Left colon (tissue), 2 donors: ENCODE results near the gene RNF167. TPM values are rescaled to one million over a fixed set of nuclear protein-coding genes. Genes with fewer than 3 reads are reported as not detected.

Source experiments
- ATAC-seq: fragments of 200-7000 bp; cut with Tn5 transposase; one replicate; pipeline ENCODE4 v1.9.1; 2020; ENCODE audit warnings: mild to moderate bottlenecking, moderate library complexity
- DNase-seq, 2 donors: peaks; one replicate each; pipeline ENCODE4 v3.0.0-alpha.2; 2020
- intact Hi-C, 2 donors: fragments of 100-400 bp; cut with DNase I in 1 of 2; cut with micrococcal nuclease in 1 of 2; formaldehyde crosslinking; loops; one replicate each; pipeline versions ENCODE4 v1.11.2 to v1.14.0; 2022; cut with DNase I, micrococcal nuclease
- total RNA-seq, 2 donors: library from RNA; stranded (reverse); fragmentation: NEBNext Ultra II Directional; extraction: Animal tissue kit (Norgen Biotek cat#: 25700); gene quantifications; one replicate each; pipeline ENCODE4 v1.2.1, GENCODE V29; 2021
- donor health status: DM: no; HTN: no; CAD: no.
- donor health status: DM: yes; HTN: yes; CAD: no.

RNF167 gene
- total RNA-seq, 2 donors from 2014 or later, result 96.5 to 105 TPM

DNA sequence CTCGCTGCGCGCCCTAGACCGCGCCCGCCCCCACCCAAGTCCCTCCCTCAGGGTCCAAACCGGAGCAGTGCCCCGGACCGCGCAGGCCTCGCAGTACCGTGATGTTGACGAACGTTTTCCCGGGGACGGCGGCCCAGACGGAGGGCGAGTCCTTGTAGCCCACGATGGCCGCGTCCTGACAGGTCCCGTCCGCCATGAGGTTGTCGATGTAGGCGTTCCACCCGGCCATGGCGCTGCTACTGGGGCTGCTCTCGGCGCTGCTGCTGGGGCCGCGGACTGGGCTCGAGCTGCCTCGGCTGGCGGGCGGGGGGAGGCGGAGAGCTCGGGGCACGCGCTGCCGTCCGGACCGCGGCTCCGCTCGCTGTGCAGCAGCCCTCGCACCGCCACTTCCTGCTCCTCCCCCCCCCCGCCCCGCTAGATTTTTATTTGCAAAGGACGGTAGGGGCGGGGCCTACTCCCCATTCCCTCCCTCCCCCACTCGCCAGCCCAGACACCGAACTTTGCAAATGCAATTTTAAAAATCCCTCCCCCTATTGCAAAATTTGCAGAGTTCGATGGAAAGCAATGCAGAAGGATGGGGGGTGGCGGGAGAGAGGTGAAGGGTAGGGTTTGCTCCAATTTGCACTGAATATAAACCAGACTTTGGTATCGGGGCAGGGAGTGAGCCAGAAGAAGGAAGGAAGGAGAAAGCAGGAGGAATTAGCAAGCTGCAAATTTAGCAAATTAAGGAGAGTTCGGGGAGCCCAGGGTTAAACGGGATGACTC, 8.3 kb downstream of the RNF167 start, which contains the start of gene PFN1:
Gene PFN1 (minus strand): TSS at position 365 of the 765 bp plus-strand sequence. CDS start 136 bp downstream, at position 229.
- intact Hi-C loops, result no loop called here
- DNase-seq (peak; percentile 91 to 93), ATAC-seq (peak; percentile 61)

DNA sequence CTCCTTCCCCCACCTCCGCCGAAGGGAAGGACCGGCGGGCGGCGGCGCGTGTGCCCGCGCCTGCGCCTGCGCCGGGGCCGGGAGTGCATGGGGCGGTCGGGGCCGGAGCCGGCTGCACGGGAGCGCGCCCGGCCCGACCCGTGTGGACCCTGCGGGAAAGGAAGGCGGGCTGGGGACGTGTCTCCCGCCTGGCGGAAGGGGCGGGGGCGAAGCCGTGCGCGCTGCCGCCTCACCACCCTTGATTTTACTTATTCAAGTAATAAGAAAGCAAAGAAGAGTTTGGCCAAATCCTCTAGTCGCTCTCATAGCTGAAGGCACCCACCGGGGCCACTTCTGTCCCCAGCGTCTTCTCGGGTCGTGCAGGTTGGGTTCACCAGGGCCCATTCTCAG, 8.9 kb downstream of the RNF167 start:
- intact Hi-C loops, result no loop called here
- ATAC-seq, result peak; percentile 57
- peak; percentile 84 to 87 for DNase-seq

DNA sequence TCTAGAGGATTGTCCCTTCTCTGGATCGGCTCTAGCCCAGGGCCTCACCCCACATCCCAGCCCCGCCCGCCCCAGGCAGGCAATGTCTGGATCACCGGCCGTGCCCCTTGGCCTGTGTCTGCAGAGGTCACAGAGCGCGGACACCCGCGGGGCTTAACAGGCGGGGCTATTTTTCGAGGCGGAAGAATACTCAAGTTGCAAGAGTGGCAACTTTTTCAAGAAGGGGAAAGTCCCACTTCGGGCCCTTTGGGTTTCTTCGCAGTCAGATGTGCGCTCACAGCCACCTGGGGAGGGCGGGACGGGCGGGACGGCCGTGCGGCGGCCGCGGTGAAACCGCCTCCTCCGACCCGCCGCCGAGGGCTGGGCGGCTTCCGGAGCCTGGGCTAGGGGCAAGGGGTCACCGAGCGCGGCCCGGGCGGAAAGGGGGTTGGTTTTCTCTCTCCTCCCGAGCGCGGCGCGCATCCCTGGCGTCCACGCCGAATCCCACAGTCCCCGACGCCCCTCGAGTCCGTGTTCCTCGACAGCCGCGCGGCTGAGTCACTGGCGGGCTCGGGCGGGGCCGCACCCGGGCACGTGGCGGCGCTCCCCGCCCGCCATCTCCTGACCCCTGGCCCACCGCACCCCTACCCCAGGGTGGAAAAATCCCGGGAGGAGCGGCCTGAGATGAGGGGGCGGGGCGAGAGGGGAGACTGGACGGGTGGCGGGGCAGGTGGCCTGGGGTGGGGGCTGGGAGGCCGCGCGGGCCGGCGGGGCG, 9.4 kb downstream of the RNF167 start:
- intact Hi-C loops, result no loop called here
- ATAC-seq (peak; percentile 57), DNase-seq (peak; percentile 90 to 91)

DNA sequence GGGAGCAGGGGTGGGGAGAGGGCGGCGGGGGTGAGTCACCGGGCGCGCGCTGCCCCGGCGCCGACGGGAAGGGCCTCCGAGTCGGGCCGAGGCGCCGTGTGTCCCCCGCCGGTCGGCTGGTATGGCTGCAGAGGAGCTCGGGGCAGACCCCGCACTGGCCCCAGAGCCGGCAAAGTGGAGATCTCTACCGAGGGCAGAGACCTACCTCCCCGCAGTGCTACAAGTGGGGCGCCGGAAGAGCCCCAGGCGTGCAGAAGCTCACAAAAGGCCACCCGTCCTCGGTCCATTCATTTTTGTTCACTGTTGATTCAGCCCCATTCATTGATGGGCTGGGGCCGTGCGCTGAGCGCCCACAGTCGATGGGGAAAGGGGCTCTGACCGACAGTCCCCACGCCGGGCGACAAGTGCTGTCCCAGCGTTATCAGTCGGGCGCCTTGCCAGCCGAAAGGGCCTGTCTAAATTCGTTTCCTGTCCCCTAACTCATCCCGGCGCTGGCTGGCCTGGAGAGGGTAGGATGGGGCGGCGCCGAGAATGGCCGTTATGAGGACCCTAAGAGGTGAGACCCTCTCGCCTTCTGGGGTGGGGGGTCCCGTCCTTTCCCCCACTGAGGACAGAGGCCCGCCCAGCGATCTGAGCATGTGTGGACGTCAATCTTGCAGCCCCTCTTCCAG, 10.1 kb downstream of the RNF167 start:
- ATAC-seq, result no peak
- intact Hi-C loops, result no loop called here
- DNase-seq, result peak; percentile 74 to 86

DNA sequence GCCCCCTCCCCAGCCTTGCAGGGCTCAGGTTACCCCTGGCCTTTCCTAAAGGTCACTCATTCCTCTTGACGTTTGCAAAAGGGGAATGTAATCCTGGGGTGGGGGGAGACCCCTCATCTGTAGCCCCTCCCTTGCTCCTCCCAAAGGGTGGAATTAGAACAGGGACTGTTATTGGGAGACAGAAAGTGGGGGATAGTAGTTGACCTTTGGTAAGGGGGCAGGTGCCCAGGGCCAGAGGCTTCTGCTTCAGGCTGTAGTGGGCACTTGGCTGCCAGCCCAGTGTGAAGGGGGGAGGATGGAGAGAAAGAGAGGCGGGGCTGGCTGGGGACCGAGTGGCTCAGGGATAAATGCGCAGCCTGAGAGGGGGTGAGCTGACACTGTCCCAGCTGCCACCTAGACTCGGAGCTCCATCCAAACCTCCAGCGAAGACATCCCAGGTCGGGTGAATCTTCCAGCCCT, 10.7 kb downstream of the RNF167 start, which contains the start of gene ENO3:
Gene ENO3 (plus strand): TSS at position 374 of the 459 bp plus-strand sequence. CDS start 711 bp downstream, outside the sequence.
- ATAC-seq (no peak), DNase-seq (peak in 1 of 2 donors; percentile 50)
- intact Hi-C loops, result no loop called here

DNA sequence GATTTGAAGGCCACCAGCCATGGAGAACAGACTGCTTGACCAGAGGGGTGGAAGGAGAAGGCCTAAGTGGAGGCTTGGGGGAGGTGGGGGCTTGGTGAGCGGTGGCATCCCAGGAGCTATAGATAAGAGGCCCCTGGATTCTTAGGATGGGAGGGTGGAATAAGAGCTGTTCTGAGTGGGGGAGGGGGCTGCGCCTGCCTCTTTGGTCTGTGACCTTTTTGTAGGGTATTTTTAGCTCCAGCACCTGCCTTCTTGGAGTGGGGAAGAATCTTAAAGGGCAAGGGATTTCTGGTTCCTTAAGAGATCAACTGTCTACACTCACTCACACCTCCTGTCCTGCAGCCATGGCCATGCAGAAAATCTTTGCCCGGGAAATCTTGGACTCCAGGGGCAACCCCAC, 11.4 kb downstream of the RNF167 start:
- DNase-seq (no peak), ATAC-seq (no peak)
- intact Hi-C loops, result no loop called here

DNA sequence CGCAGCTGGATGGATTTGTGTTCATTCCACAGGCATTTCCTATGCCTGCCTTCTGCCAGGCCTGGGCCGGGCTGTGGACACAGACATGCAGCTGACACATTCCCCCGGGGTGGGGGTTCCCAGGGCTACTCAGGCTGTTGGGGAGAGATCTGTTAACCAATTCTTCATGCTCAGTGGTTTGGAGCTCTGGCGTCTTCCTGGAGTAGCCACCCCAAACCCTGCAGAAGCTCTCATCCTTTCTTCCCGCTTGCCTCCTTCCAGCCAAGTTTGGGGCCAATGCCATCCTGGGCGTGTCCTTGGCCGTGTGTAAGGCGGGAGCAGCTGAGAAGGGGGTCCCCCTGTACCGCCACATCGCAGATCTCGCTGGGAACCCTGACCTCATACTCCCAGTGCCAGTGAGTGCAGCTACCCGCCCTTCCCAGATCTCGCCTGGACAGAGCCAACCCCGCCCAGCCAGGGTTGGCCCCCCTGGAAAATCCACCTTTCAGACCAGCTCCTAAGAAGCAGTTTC, 13.4 kb downstream of the RNF167 start:
- no peak for ATAC-seq
- intact Hi-C loops, result no loop called here
- no peak for DNase-seq

DNA sequence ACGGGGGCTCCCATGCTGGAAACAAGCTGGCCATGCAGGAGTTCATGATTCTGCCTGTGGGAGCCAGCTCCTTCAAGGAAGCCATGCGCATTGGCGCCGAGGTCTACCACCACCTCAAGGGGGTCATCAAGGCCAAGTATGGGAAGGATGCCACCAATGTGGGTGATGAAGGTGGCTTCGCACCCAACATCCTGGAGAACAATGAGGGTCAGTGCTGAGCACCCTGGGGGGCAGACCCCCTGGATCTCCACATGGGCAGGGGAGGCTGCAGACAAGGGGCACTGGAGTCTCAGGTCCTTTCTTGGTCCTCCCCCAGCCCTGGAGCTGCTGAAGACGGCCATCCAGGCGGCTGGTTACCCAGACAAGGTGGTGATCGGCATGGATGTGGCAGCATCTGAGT, 15.0 kb downstream of the RNF167 start:
- intact Hi-C loops, result no loop called here
- ATAC-seq (no peak), DNase-seq (no peak)

DNA sequence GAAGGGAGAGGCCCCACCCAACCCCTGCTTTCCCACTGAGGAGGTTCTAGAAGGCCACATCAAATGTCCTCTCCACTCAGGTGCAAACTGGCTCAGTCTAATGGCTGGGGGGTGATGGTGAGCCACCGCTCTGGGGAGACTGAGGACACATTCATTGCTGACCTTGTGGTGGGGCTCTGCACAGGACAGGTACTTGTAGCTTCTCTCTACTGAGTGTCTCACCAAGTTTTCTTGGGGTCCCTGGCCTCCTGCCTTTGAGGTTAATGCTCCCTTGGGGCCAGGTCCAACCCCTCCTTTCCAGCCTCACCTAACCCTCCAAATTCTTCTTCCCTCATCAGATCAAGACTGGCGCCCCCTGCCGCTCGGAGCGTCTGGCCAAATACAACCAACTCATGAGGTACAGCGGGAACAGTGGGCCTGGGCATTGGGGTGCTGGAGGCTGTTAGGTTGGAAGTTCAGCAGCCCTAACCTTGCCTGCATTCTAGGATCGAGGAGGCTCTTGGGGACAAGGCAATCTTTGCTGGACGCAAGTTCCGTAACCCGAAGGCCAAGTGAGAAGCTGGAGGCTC, 16.5 kb downstream of the RNF167 start:
- DNase-seq (peak in 1 of 2 donors; percentile 57), ATAC-seq (no peak)
- intact Hi-C loops, result no loop called here

DNA sequence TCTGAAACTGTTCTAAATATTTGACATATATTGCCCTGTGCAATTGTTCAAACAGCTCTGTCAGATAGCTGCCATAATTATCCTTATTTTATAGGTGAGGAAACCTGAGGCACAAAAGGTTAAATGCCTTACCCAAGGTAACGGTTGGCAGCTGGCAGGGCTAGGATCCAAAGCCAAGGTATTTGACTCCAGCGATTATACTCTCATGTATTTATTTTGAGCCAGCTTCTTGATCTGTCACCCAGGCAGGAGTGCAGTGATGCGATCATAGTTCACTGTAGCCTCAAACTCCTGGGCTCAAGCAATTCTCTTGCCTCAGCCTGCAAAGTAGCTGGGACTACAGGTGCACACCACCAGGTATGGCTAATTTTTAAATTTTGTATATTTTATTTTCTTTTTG, 18.0 kb downstream of the RNF167 start:
- intact Hi-C loops, result no loop called here
- DNase-seq (no peak), ATAC-seq (peak; percentile 33)

DNA sequence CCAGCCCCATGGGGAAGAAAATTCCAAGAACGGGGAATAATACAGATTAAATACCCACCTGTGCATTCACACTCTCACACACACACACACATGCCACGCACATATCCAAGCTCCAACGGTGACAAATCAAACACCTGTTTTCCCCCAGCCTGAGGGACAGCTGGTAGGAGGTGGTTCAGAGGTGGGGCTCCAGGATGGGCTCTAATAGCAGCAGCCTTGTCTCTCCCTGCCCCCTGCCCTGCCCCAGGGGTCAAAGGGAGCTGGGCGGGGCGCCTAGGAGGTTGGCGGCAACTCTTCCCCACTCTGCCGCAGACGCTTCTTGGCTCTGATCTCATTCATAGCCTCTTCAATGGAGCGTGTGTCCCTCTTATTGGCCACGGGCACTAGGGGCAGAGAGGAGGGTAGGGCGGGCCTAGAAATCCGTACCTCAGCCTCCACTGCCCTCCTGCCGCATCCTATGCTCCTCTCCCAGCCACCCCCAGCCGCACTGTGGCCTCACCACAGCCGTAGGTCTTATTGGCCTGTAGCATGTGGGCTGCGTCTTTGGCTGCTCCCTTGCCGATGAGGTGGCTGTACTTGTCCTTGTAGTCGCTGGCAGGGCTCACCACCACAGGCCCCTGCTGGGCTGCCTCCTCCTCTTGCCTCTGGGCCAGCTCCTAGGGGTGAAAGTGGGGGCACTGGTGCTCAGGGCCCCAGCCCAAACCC, 19.3 kb downstream of the RNF167 start:
- intact Hi-C loops, result no loop called here
- DNase-seq, result no peak
- ATAC-seq, result peak; percentile 79

DNA sequence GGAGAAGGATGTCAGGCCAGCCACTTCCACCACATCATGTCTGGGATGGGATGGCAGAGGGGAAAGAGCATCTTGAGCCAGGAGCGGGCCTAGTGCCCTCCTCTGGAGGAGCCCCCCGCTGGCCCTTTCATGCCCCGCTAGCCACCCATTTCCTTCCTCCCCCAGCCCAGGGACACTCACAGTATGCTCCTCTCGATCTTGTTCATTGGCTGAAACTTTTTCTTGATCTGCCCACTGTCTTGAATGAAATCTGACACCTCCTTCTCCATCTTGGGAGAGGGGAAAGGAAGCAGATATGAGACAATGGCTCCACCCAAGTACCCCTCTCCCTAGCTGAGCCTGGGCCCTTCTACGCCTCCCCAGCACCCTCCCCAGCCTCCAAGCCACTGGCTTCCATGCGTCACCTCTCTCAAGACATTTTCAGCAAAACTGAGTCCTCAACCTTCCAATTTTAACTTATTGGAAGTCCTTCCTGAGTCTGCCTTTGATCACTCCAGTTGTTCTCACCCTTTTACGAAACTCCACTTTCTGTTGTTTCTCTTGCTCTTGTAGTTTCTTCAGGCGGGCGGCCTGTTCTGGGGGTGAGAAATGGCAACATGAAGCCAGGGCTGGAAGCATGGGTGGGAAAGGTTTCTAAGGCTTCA, 20.3 kb downstream of the RNF167 start:
- ATAC-seq (no peak), DNase-seq (no peak)
- intact Hi-C loops, result no loop called here

DNA sequence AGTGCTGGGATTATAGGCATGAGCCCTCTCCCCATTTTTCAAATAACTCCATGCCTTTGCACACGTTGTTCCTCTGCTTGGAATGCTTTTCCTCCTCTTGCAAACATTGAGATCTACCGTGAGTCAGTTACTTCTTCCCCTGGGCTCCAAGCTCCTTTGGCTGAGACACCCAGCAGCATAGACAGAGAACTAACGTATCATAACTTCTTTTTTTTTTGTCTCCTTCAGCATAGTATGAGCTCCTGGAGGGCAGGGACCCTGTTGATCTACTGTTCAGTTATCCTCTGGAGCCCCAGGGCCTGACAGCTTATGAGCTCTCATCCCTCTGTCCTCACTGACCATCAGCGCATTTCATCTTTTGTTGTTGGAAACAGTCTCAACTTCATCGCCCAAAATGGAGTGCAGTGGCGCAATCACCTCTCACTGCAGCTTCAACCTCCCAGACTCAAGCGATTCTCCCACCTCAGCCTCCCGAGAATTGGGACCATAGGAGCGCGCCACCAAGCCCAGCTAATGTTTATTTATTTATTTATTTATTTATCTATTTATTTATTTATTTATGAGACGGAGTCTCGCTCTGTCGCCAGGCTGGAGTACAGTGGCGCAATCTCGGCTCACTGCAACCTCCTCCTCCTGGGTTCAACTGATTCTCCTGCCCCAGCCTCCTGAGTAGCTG, 25.4 kb downstream of the RNF167 start:
- ATAC-seq, result no peak
- no peak for DNase-seq
- intact Hi-C loops, result no loop called here

DNA sequence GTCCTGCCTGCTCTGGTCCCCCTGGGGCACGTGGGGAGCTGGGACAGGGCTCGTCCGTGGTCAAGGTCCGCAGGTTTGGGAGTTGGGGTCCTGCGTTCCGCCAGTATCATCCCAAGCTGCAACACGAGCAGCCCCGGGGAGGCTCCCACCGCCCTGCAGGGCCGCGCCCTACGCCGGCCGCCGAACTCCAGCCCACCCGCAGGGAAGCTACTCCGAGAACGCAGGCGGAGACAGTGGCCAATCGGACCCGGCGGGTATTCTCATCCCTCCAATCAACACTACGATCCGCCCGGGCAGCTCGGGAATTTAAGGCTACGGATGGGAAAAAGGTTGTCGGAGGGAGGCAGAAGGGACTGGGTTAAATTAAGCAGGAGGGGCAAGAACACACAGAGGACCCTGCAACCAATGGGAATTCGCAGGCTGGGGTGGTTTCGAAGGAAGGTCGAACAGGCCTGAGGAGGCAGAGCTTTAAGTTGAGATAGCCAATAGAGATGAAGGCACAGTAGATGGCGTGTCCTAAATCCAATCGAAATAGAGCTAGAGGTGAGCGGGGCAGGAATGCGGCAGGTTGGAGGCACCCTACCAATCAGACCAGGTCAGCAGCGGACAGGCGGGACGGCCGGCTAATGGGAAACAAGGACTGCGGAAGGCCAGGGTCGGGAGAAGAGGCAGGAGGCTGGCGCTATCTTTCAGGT, 26.9 kb downstream of the RNF167 start:
- peak; percentile 94 to 100 for DNase-seq
- ATAC-seq, result peak; percentile 79
- intact Hi-C loops, result no loop called here

DNA sequence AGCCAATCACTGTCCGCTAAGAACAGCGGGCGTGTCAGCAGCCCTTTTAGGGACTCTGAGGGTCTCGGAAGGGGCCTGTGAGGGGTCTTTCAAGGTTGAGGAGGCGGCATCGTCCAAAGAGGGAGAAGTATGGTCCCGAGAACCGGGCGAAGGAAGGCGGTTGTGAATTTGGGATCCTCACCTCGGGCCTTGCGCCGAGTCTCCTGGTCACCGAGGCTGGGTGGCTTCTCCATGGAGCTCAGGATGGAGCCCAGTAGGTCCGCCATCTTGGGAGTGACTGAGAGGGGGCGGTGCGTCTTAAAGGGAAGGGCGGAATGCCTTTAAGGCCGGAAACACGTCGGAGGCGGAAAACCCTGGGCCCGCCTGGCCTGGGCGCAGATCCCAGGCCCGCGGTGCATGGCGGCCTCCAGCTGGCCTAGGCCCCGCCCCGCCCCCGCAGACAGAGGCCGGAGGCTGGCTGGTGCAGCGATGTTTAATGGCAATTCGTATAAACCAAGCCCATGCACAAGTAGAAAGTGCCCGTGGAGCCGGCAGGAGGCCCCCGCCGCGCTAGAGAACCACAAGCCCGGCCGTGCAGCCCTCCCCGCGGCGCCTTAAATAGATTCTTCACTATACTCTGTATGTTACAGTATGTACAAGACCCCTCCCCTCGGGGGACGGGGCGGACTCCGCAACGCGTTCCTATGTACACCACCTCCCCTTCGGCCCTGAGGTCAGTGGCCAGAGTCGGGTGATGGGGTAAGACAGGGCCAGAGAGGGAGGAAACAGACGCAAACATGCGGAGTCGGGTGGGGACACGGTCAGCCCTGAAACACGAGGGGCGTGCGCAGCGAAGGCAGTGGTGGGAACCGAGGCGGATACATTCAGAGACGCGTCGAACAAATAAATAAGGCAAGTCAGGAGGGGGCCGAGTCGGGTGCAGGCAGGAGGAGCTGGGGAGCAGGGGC, 27.7 kb downstream of the RNF167 start, which contains the start of gene SPAG7:
Gene SPAG7 (minus strand): TSS at position 279 of the 947 bp plus-strand sequence. CDS start 13 bp downstream, at position 266.
- intact Hi-C loops, result no loop called here
- ATAC-seq, result peak; percentile 74
- DNase-seq, result peak; percentile 92 to 95
